Stimulated activated CD4-positive, alpha-beta T cell treated with anti-CD3 and anti-CD28 coated beads, Interleukin-4, amount 100 ng/mL, for 4 hours (primary cell): ENCODE results near the gene KBTBD12.
"Not testable (repeated sequence)": the region's sequence is repeated elsewhere in the genome, so short reads cannot be mapped to it uniquely, and the experiment has no call there.

ENCODE experiments used
- DNase-seq, 2 experiments: peaks; one replicate each; pipeline ENCODE4 v3.0.0-alpha.2; 2020

Gene KBTBD12

GRCh38 chr3:127915115-127915936 is at the start of gene KBTBD12:
Gene KBTBD12, plus strand, starts transcription at chr3:127915232. Its CDS starts 7,830 bp downstream, at chr3:127923062.
- DNase-seq = no peak

GRCh38 chr3:127865941-127866340 is 49.1 kb upstream of the KBTBD12 start:
- DNase-seq = peak in 1 of 2 experiments; percentile 7

- no peak for DNase-seq
These were observed 47.6 kb upstream of the KBTBD12 start for GRCh38 chr3:127867412-127867811.

- no peak for DNase-seq
These were observed 47.0 kb upstream of the KBTBD12 start for GRCh38 chr3:127867986-127868385.

GRCh38 chr3:127870156-127870555 is 44.9 kb upstream of the KBTBD12 start:
- DNase-seq = no peak

- DNase-seq = not testable (repeated sequence)
These were observed 40.9 kb upstream of the KBTBD12 start for GRCh38 chr3:127874097-127874496.

- DNase-seq = no peak
These were observed 33.4 kb upstream of the KBTBD12 start for GRCh38 chr3:127881586-127881985.

GRCh38 chr3:127884041-127884440 is 31.0 kb upstream of the KBTBD12 start:
- DNase-seq = no peak

GRCh38 chr3:127886231-127886955 is 28.6 kb upstream of the KBTBD12 start:
- no peak for DNase-seq

GRCh38 chr3:127886956-127887231 is 28.1 kb upstream of the KBTBD12 start:
- no peak for DNase-seq

- no peak for DNase-seq
These were observed 27.7 kb upstream of the KBTBD12 start for GRCh38 chr3:127887321-127887720.

GRCh38 chr3:127888156-127888555 is 26.9 kb upstream of the KBTBD12 start:
- DNase-seq = no peak

- no peak for DNase-seq
These were observed 26.4 kb upstream of the KBTBD12 start for GRCh38 chr3:127888564-127889107.

- DNase-seq = no peak
These were observed 25.6 kb upstream of the KBTBD12 start for GRCh38 chr3:127889461-127889863.

- no peak for DNase-seq
These were observed 24.9 kb upstream of the KBTBD12 start for GRCh38 chr3:127889976-127890650.

- peak in 1 of 2 experiments; percentile 20 for DNase-seq
These were observed 24.3 kb upstream of the KBTBD12 start for GRCh38 chr3:127890651-127891290.

GRCh38 chr3:127894481-127894880 is 20.6 kb upstream of the KBTBD12 start:
- DNase-seq = no peak

GRCh38 chr3:127899200-127899599 is 15.8 kb upstream of the KBTBD12 start:
- DNase-seq = no peak

GRCh38 chr3:127899766-127900165 is 15.3 kb upstream of the KBTBD12 start:
- no peak for DNase-seq

GRCh38 chr3:127900536-127900935 is 14.5 kb upstream of the KBTBD12 start:
- DNase-seq = no peak

- no peak for DNase-seq
These were observed 12.5 kb upstream of the KBTBD12 start for GRCh38 chr3:127902486-127902885.

- DNase-seq = no peak
These were observed 11.2 kb upstream of the KBTBD12 start for GRCh38 chr3:127903611-127904375.
